ENCODE measurements around the gene ZNF362. TPM values are rescaled to one million over a fixed set of nuclear protein-coding genes. Genes with fewer than 3 reads are reported as not detected.
"Not testable (repeated sequence)": the region's sequence is repeated elsewhere in the genome, so short reads cannot be mapped to it uniquely, and the experiment has no call there.

Gene ZNF362, protein sequence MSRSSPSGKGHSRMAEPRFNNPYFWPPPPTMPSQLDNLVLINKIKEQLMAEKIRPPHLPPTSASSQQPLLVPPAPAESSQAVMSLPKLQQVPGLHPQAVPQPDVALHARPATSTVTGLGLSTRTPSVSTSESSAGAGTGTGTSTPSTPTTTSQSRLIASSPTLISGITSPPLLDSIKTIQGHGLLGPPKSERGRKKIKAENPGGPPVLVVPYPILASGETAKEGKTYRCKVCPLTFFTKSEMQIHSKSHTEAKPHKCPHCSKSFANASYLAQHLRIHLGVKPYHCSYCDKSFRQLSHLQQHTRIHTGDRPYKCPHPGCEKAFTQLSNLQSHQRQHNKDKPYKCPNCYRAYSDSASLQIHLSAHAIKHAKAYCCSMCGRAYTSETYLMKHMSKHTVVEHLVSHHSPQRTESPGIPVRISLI
- polyA plus RNA-seq (ENCODE audit: insufficient read length in 3 of 3), result 10 to 100 TPM; 64.9 to 77.0 (median 67.5) TPM
- long read RNA-seq, donor 1, partial matches to known transcripts, result 5 of 8 reads
- long read RNA-seq, donor 1, other reads (novel, unspliced or antisense), result 0 of 8 reads
- long read RNA-seq, donor 2, partial matches to known transcripts, result 15 of 25 reads
- long read RNA-seq, donor 2, other reads (novel, unspliced or antisense), result 6 of 25 reads
- long read RNA-seq, donor 3, partial matches to known transcripts, result 13 of 18 reads
- long read RNA-seq, donor 3, other reads (novel, unspliced or antisense), result 0 of 18 reads
- long read RNA-seq, donor 4, partial matches to known transcripts, result 6 of 14 reads
- long read RNA-seq, donor 4, other reads (novel, unspliced or antisense), result 5 of 14 reads
- long read RNA-seq, donor 5, partial matches to known transcripts, result 7 of 19 reads
- long read RNA-seq, donor 5, other reads (novel, unspliced or antisense), result 7 of 19 reads
- long read RNA-seq, donor 6, partial matches to known transcripts, result 25 of 29 reads
- long read RNA-seq, donor 6, other reads (novel, unspliced or antisense), result 0 of 29 reads
- long read RNA-seq, donor 7, transcript ZNF362-202 (2 exons, 495 nt), result major isoform, 5 of 54 reads
- long read RNA-seq, donor 7, partial matches to known transcripts, result 45 of 54 reads
- long read RNA-seq, donor 7, other reads (novel, unspliced or antisense), result 0 of 54 reads
- long read RNA-seq, donor 8, partial matches to known transcripts, result 17 of 18 reads
- long read RNA-seq, donor 8, other reads (novel, unspliced or antisense), result 0 of 18 reads
- long read RNA-seq, donor 9, partial matches to known transcripts, result 13 of 15 reads
- long read RNA-seq, donor 9, other reads (novel, unspliced or antisense), result 0 of 15 reads
- long read RNA-seq, donor 10, partial matches to known transcripts, result 69 of 76 reads
- long read RNA-seq, donor 10, other reads (novel, unspliced or antisense), result 0 of 76 reads
- long read RNA-seq, donor 11, partial matches to known transcripts, result 43 of 48 reads
- long read RNA-seq, donor 11, other reads (novel, unspliced or antisense), result 0 of 48 reads
- long read RNA-seq, donor 12, partial matches to known transcripts, result 5 of 19 reads
- long read RNA-seq, donor 12, other reads (novel, unspliced or antisense), result 9 of 19 reads
- long read RNA-seq, donor 13, partial matches to known transcripts, result 10 of 13 reads
- long read RNA-seq, donor 13, other reads (novel, unspliced or antisense), result 0 of 13 reads
- long read RNA-seq, donor 14, result 0 reads
- long read RNA-seq, donor 15, partial matches to known transcripts, result 9 of 18 reads
- long read RNA-seq, donor 15, other reads (novel, unspliced or antisense), result 8 of 18 reads
- long read RNA-seq, donor 16, partial matches to known transcripts, result 19 of 32 reads
- long read RNA-seq, donor 16, other reads (novel, unspliced or antisense), result 6 of 32 reads

DNA sequence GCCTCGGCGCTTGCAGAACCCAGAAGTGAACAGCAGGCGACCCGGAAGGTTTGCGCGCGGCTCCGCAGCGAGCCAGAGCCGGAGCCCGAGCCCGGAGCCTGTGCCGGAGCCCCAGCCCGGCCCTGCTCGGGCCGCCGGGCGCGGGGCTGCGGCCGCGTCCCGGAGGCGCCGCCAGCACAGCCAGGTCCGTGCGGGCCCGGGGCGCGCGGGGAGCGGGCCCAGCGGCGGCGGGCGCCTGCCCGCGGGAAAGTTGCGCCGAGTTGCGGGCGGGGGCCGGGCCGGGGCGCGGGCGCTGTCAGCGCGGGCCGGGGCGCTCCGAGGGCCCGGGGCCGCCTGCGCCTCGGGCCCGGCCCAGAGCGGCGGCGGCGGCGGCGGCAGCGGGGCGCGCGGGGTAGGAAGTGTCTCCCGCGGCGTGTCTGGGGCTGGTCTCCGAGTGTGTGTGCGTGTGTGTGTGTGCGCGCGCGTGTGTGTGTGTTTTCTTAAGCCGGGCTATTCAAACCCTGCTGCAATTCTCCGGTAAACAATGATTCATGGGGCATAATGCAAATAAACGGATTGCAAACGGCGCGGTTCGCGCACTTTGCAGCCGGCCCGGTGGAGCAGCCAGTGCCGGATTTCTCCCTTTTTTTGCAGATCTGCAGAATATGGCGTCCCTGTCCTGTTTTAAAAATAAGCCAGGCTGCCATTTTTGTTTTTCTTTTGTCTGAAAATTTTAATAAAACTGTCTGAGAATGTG is at the start of gene ZNF362:
ZNF362 (plus strand) TSS at position 22 of the 736 bp plus-strand sequence. CDS start 14,083 bp downstream, outside the sequence.
- peak; percentile 59 for DNase-seq

DNA sequence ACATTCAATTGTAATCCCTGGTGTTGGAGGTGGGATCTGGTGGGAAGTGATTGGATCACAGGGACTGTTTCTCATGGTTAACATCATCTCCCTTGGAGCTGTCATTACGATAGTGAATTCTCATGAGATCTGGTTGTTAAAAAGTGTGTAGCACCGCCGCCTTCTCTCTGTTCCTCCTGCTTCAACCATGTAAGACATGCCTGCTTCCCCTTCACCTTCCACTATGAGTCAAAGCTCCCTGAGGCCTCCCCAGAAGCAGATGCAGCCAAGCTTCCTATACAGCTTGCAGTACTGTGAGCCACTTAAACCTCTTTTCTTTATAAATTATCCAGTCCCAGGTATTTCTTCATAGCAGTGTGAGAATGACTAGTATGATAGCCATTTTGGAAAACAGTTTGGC is 44.3 kb upstream of the ZNF362 start:
- DNase-seq, result no peak

DNA sequence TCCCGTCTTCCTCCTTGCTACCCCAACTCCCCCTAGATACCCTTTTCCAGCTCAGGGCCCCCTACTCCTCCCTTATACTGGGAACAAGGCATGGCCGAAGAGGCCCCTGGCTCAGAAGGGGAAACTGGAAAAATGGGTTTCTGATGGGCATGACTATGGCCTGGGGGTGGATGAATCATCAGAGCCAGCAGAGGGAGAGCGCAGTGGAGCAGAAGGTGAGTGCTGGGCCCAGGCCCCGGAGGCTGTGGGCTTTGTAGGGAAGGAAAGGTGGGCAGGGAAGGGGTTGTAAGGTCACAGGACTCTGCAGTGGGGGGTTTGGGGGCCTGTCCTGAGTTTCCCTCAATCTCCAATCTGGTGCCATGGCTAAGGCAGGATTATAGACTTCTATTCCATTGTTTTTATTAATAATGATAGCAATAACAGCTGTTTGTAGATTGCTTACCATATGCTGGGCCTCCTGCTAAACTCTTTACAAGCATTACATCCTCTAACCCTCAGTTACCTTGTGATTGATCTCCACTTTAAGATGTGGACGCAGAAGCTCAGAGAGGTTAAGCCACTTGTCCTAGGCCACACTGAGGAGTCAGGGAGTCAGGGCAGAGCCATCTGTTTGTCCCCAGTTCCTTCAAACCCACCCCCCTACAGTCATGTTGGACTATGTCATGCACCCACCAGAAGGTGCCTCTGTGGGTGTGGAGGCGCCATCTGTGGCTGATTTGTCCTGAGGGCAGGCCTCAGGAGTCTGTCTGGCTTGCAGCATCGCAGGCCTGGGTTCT is 36.2 kb upstream of the ZNF362 start:
- DNase-seq, result no peak

DNA sequence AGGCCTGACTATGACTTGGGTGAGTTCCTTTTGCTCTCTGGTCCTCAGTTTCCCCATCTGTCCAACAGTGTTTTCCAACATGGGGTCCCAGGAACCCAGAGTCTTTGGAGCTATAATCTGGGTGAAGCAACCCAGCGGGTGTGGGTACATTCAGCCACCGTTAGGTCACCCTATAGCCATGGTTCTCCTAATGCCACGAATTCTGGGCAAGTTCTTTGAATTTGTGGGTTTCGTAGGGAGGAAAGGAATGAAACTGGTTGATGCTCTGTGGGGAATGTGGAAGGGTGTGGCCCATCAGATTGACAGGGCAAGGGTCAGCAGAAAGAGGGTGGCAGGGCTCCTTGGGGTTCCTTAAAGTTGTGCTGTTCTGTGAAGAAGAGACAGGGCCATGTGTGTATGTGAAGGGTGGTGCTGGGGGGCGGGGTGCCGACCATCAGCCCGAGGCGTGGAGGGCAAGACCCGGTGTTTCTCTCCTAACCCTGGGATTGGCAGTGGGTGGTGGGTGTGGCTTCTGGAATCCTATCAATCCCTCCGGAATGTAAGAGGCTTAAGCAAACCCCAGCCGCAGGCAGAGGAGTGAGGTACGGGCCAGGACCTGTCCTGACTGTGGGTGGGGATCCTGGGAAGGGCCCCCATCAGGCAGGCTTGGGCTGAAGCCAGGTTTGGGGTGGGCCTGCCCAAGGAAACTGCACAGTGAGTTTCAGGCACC is 35.5 kb upstream of the ZNF362 start:
- DNase-seq, result no peak

DNA sequence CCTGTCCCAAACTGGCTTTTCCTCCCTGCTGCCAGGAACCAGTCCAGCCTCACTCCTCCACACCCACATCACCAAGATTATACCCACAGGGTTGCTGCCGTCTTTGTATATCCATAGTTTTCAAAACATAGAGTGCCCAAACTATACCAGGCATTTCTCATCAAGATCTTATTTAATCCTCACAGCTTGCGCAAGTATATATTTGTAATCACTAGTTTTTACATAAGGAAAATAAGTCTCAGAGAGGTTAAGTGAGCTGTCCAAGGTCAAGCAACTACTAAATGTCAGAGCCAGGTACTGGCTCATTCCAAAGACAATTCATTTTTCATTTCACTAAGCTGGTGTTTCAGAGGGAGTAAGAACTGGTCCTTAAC is 34.9 kb upstream of the ZNF362 start:
- DNase-seq, result no peak

DNA sequence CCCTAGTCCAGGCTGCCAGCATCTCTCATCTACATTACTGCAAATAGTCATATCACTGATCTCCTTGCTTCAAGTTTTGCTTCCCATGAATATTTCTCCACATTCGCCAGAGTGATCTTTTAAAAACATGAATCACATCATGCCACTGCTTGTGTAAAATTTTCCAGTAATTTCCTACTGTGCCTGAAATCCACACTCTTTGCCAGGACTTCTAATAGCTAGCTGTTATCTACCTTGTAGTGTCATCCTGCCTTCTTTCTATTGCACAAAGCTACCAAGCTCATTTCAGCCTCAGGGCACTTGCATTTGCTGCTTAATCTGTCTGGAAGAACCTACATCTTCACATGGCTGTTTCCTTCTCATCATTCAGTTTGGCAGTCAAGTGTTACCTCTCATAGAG is 33.9 kb upstream of the ZNF362 start:
- DNase-seq, result no peak

DNA sequence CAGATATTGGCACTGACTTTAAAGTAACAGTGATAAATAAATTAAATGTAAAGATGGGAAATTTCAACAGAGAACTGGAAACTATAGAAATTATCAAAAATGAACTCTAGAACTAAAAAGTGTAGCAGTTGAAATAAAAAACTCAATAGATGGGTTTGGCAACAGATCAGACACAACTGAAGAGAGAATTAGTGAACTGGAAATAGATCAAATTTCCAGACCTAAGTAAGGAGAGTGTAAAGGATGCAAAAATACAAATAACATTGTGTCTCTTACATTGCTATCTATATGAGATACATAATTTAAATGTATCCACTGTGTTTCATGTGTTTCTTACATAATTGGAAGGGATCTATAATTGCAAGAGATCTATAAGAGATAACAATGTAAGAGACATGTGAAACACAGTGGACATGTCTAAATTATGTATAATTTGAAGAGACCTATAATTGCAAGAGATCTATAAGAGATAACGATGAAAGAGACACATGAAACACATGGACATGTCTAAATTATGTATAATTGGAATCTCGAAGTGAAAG is 32.1 kb upstream of the ZNF362 start:
- DNase-seq, result no peak

DNA sequence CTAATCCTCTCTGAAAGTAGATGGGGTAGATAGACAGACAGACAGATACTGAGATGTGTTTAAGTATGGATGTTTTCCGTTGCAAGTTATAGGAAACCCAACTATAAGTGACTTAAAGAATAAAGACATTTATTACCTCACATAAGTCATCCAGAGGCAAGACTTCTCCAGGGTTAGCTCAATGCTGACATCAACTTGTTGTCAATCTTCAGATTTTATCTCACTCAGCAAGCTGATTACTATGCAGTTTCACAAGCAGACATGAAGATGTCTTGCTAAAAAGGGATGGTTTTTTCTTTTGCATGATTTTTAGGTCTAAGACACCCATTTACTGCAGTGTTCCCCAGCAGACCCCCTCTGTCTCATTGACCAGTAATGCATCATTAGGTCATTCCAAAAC is 30.7 kb upstream of the ZNF362 start:
- no peak for DNase-seq

DNA sequence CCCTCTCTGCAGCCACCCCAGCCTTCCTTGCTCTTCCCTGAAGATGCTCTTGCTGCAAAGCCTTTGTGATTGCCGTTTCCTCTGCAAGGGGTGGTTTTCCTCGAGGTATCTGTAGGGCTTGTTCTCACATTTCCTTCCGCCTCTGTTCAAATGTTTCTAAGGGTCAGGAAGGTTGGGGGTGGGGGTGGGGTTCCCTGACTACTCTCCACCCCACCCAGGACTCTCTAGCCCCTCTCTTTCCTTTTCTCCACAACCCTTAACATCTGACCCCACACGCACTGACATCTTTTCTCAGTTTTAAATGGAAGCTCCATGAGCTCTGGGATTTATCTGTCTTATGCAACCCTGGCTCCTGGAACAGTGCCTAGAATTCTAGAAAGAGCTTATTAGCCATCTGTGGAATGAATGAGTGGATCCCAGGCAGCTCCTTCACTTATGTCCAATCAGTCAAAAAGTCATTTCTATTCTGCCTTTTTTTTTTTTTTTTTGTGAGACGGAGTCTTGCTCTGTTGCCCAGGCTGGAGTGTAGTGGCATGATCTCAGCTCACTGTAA is 27.3 kb upstream of the ZNF362 start:
- DNase-seq, result peak; percentile 49

DNA sequence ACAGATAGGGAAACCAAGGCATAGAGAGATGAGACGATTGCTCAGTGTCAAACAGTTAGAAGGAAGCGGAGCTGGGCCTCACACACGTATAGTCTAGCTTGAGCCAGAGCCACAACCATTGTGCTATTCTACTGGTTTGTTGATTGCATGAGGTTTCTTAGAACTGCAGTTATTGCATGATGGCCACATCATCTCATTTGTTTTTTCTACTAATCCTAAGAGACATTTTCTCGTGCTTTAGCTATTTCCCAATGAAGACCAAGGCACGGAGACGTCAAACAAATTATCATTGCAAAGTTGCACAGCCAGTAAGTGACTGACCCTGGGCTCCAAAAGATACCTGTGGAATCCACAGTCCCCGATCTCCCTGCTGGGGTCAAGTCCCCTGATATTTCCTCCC is 25.1 kb upstream of the ZNF362 start:
- no peak for DNase-seq

DNA sequence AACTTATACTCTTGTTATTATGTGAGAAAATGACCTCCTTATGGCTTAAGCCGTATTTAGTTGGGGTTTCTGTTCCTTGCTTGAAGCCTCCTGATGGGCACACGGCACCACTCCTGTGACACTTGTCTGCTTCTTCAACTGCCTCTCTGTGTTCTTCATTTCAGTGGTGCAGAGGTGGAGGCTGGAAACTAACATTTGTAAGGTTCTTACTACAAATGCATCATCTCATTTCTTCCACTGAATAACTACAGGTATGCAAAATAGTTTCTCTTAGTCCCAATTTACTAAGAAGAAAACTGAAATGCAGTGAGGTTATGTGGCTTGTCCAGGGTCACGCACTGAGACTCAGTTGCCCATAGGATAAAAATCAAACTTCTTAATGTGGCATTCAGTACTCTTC is 23.6 kb upstream of the ZNF362 start:
- DNase-seq, result no peak

DNA sequence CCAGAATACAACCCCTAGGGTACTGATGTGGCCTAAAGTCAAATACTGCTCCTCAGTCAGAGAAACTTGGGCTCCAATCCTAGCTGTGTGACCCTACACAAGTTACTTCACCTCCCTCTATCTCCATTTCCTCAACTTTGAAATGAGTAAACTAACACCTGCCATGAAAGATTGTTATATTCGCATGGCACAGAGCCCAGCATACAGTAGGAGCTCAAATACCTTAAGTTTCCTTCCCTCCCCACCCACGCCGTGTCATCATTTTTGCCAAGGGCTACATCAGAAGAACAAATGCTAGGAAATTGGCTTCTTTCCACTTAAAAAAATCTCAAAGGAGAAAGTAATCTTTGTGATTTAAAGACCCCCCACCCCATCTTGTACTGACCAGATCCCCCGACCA is 22.2 kb upstream of the ZNF362 start:
- DNase-seq, result no peak

DNA sequence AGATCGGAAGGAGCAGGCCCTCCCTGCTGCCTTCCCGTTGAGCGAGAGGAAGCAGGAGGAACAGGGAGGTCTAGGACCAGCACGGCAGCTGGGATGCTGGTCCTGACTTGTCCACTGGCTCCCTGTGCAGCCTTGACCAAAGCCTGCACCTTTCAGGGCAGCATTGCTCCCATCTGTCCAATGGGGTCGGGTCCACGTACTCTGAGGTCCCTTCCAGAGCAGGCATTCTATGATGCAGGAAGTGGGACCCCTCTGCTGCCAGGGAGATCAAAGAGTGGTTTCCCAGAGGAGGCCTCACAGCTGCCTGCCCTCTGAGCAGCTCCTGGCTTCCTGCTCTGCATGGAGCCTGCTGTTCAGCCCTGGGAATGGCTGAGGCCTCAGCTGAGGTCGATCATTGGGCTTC is 21.7 kb upstream of the ZNF362 start:
- peak; percentile 48 for DNase-seq

DNA sequence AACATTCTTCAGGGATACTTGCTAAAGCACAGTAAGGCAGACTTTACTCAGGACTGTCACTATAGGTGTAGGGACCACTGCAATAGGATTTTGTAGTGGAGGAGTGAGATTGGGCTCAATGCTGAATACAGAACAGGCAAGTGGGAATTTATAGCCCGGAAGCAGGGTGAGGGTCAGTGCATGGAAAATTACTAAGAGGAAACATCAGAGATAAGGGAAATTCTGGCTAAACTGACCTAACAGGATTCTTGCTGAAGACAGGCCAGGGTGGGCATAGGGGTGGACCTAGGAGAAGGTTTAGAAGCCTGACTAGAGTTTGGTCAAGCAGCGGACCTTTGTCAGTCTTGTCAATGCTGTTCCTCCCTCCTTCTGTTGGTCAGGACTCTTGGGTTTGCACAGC is 20.8 kb upstream of the ZNF362 start:
- DNase-seq, result peak; percentile 9

DNA sequence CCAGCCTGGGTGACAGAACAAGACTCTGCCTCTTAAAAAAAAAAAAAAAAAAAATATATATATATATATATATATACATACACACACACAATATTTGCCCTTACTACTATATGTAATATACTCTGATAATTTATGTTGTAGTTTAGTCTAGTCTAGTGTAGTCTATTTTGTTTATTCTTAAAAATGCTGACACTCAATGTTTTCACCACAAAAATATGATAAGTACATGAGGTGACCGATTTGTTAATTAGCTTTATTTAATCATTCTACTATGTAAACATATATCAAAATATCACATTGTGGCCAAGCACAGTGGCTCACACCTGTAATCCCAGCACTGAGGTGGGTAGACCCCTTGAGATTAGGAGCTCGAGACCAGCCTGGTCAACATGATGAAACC is 19.8 kb upstream of the ZNF362 start:
- no peak for DNase-seq

DNA sequence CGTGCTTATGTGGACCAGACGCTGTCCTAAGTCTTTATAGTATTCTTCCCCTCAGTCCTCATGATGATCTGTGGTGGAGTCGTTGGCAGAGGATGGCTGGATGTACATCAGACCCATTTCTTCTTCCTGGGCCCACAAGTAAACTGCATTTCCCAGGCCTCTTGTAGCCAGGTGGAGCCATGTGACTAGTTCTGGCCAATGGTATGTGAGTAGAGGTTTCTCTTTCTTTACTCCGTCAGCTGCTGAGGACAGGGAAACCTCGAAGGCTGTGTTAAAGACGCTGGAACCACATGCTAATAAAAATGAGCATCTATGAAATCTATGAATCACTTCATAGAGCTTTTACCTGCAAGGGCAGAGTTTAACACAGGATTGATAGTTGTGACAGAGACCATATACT is 18.7 kb upstream of the ZNF362 start:
- no peak for DNase-seq

DNA sequence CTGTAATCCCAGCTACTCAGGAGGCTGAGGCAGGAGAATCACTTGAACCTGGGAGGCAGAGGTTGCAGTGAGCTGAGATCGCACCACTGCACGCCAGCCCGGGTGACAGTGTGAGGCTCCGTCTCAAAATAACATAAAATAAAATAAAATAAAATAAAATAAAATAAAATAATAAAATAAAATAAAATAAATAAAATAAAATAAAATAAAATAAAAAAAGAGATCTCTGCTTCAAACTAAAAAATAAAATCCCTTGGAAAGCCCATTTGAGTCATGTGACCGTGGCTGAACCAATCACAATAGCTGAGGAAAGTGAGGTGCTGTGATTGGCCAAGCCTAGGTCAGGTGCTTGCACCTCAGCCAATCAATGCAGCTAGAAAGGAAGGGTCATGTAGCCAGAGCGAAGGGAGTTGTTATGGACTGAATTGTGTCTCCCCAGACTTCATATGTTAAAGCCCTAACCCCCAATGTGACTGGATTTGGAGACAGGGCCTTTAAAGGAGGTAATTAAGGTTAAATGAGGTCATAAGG is 18.0 kb upstream of the ZNF362 start:
- not testable (repeated sequence) for DNase-seq

DNA sequence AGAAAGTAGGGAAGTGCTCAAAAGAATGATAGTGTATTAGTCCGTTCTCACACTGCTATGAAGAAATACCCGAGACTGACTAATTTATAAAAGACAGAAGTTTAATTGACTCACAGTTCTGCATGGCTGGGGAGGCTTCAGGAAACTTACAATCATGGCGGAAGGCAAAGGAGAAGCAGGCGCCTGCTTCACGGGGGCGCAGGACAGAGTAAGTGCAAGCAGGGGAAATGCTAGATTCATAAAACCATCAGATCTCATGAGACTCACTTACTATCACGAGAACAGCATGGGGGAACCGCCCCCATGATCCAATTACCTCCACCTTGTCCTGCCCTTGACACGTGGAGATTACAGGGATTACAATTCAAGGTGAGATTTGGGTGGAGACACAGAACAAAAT is 16.9 kb upstream of the ZNF362 start:
- not testable (repeated sequence) for DNase-seq
